Measurements from ENCODE around the gene HCFC1. TPM values are rescaled to one million over a fixed set of nuclear protein-coding genes. Genes with fewer than 3 reads are reported as not detected.
A peak's percentile ranks its signal among the peaks of the same experiment; 100 is the strongest.

The HCFC1 gene
- total and polyA plus RNA-seq, 9 of the 15 experiments (the other 6 are each of a cell fraction or from before 2014, with no cell fraction given), result 2.8 to 133 (median 17.1) TPM

DNA sequence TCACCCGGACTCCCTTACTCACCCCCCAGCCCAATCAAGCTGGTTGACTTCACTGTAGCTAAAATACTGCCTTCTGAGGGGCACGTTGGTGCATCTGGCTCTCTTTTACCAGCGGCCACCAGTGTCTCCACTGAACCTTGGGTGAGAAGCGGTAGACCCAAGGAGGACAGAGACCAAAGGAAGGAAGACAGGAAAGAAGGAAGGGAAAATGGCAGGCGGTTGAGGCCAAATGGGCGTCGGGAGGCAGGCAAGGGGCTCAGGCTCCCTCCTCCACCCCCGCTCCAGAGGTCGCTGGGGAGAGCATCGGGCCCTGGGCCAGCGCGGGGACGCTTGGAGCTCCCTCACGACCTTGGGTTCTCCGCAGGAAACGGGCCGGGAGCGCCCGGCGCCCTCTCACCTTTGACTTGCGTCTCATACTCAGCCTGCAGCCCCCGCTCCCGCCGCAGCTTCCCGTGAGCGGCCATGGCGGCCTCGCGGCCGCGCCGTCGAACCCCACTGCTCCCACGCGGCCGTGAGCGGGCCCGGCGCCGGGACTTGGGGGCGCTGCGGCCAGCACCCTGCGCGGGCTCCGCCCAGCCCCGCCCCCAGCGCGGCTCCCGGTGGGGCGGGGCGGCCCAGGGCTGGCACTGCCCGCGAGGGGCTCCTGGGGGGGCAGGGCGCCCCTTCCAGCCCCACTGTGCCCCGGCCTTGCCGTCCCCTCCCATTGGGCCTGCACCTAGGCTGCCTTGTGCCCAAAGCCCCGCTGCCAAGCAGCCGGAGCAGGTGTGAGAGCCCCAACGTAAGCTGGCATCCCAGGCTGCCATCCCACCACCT is 45.7 kb downstream of the HCFC1 start, which contains the start of gene ARHGAP4 (continued):
- TF ChIP-seq NR3C1 (CRISPR knock-in tag; IDR thresholded peaks at IDR 0.05) (no peak), CHD2 (IDR thresholded peaks at IDR 0.05; ENCODE audit: low read depth, low read length) (peak; percentile 57; the same call in 1 of the 2 replicates), NFIX (CRISPR knock-in tag; IDR thresholded peaks at IDR 0.05; ENCODE audit: low read depth) (no peak), SP2 (IDR thresholded peaks at IDR 0.05; ENCODE audit: extremely low read depth, low read depth, low read length, poor library complexity, severe bottlenecking) (no peak), MBD2 (IDR thresholded peaks at IDR 0.05; ENCODE audit: borderline replicate concordance, low read depth) (peak; percentile 75; the same call in 1 of the 2 replicates), SPI1 (IDR thresholded peaks at IDR 0.05; ENCODE audit: borderline replicate concordance, low read depth, low read length) (0 out of 2 replicates have a peak, but pooled peaks have one; percentile 2), NR2F6 (CRISPR knock-in tag; IDR thresholded peaks at IDR 0.05) (no peak), ZKSCAN8 (CRISPR knock-in tag; IDR thresholded peaks at IDR 0.05) (no peak), U2AF1 (optimal IDR thresholded peaks at IDR 0.05; ENCODE audit: low read depth, low read length) (no peak), ZNF133 (CRISPR knock-in tag; IDR thresholded peaks at IDR 0.05) (no peak), FOXK1 (CRISPR knock-in tag; IDR thresholded peaks at IDR 0.05; ENCODE audit: borderline replicate concordance) (no peak), LCOR (CRISPR knock-in tag; IDR thresholded peaks at IDR 0.05) (peak; percentile 32; the same call in 1 of the 2 replicates), ZNF408 (CRISPR knock-in tag; IDR thresholded peaks at IDR 0.05; ENCODE audit: low read depth) (no peak), EWSR1 (IDR thresholded peaks at IDR 0.05; ENCODE audit: borderline replicate concordance, low read depth, partially characterized antibody) (no peak), TAL1 (IDR thresholded peaks at IDR 0.05) (no peak), TCFL5 (CRISPR knock-in tag; conservative IDR thresholded peaks at IDR 0.05) (no peak), PCBP2 (IDR thresholded peaks at IDR 0.05; ENCODE audit: low read depth, low read length, poor library complexity, severe bottlenecking) (no peak)
- TF ChIP-seq, protein P1, sequence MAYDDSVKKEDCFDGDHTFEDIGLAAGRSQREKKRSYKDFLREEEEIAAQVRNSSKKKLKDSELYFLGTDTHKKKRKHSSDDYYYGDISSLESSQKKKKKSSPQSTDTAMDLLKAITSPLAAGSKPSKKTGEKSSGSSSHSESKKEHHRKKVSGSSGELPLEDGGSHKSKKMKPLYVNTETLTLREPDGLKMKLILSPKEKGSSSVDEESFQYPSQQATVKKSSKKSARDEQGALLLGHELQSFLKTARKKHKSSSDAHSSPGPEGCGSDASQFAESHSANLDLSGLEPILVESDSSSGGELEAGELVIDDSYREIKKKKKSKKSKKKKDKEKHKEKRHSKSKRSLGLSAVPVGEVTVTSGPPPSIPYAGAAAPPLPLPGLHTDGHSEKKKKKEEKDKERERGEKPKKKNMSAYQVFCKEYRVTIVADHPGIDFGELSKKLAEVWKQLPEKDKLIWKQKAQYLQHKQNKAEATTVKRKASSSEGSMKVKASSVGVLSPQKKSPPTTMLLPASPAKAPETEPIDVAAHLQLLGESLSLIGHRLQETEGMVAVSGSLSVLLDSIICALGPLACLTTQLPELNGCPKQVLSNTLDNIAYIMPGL (CRISPR knock-in tag; IDR thresholded peaks at IDR 0.05), result no peak
- TF ChIP-seq, protein P2, sequence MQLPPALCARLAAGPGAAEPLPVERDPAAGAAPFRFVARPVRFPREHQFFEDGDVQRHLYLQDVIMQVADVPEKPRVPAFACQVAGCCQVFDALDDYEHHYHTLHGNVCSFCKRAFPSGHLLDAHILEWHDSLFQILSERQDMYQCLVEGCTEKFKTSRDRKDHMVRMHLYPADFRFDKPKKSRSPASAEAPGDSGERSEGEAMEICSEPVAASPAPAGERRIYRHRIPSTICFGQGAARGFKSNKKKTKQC (CRISPR knock-in tag; IDR thresholded peaks at IDR 0.05), result no peak
- TF ChIP-seq, protein P3, sequence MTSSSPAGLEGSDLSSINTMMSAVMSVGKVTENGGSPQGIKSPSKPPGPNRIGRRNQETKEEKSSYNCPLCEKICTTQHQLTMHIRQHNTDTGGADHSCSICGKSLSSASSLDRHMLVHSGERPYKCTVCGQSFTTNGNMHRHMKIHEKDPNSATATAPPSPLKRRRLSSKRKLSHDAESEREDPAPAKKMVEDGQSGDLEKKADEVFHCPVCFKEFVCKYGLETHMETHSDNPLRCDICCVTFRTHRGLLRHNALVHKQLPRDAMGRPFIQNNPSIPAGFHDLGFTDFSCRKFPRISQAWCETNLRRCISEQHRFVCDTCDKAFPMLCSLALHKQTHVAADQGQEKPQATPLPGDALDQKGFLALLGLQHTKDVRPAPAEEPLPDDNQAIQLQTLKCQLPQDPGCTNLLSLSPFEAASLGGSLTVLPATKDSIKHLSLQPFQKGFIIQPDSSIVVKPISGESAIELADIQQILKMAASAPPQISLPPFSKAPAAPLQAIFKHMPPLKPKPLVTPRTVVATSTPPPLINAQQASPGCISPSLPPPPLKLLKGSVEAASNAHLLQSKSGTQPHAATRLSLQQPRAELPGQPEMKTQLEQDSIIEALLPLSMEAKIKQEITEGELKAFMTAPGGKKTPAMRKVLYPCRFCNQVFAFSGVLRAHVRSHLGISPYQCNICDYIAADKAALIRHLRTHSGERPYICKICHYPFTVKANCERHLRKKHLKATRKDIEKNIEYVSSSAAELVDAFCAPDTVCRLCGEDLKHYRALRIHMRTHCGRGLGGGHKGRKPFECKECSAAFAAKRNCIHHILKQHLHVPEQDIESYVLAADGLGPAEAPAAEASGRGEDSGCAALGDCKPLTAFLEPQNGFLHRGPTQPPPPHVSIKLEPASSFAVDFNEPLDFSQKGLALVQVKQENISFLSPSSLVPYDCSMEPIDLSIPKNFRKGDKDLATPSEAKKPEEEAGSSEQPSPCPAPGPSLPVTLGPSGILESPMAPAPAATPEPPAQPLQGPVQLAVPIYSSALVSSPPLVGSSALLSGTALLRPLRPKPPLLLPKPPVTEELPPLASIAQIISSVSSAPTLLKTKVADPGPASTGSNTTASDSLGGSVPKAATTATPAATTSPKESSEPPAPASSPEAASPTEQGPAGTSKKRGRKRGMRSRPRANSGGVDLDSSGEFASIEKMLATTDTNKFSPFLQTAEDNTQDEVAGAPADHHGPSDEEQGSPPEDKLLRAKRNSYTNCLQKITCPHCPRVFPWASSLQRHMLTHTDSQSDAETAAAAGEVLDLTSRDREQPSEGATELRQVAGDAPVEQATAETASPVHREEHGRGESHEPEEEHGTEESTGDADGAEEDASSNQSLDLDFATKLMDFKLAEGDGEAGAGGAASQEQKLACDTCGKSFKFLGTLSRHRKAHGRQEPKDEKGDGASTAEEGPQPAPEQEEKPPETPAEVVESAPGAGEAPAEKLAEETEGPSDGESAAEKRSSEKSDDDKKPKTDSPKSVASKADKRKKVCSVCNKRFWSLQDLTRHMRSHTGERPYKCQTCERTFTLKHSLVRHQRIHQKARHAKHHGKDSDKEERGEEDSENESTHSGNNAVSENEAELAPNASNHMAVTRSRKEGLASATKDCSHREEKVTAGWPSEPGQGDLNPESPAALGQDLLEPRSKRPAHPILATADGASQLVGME (CRISPR knock-in tag; IDR thresholded peaks at IDR 0.05), result no peak
